Measurements from ENCODE around the gene STARD13.

DNA sequence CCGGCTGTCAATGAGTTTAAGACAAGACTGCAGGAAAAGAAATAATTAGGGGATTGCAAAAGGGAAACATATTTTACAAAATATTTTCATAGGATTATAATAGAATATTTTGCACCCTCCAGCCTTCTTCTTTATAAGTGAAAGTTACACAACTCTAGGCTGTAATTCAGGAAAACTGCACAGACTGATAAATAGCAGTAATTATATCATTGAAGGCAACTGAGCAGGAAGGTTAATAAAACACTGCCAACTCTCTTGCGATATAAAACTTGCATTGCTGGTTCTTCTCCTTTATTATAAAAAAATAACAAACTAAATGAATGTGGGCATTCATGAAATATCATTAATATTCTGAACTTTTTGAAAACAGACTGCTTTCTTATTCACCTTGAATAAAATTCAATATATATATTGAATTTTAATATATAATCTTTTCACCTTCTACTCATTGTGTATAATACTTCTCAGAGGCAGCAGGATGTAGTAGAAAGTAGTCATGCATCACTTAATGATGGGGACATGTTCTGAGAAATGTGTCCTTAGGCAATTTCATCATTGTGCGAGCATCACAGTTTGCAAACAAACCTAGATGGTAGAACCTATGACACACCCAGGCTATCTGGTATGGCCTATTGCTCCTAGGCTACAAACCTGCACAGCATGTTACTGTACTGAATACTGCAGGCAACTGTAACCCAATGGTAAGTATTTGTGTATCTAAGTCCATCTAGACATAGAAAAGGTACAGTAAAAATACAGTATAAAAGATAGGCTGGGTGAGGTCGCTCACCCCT, 24.9 kb upstream of the STARD13 start:
- TF ChIP-seq SUZ12 (IDR thresholded peaks at IDR 0.05; ENCODE audit: extremely low read depth, insufficient read depth, insufficient read length) = no peak
- no peak for TF ChIP-seq YY1 (IDR thresholded peaks at IDR 0.05; ENCODE audit: insufficient read depth, insufficient read length)
- no peak for TF ChIP-seq ZNF274 (IDR thresholded peaks at IDR 0.05; ENCODE audit: low read depth, low read length)

All from NT2/D1 (cell line).